CD4-positive, CD25-positive, alpha-beta regulatory T cell (primary cell): ENCODE results near the gene LGMN. TPM values are rescaled to one million over a fixed set of nuclear protein-coding genes. Genes with fewer than 3 reads are reported as not detected.
A peak's percentile ranks its signal among the peaks of the same experiment; 100 is the strongest.

Experiments used
- ATAC-seq, 2 donors: fragments of 150-1000 bp; cut with Tn5 transposase; one replicate each; pipeline ENCODE4 v1.10.0; 2021; ENCODE audit warnings: low read depth in 2 of 2, moderate number of reproducible peaks in 2 of 2, moderate library complexity in 1 of 2
- DNase-seq, 3 donors: peaks; one replicate each; pipeline versions ENCODE4 v3.0.0 to v3.0.0-alpha.2; 2012 to 2022; ENCODE audit warnings: mixed read lengths in 1 of 3
- H3K27ac ChIP-seq: one replicate; pipeline ENCODE4 v1.7.0; 2013; ENCODE audit warnings: mild to moderate bottlenecking, low read length; ENCODE audit not compliant: insufficient read depth, poor library complexity, severe bottlenecking
- H3K27me3 ChIP-seq: one replicate; pipeline ENCODE4 v1.7.0; 2013; ENCODE audit warnings: low read length; ENCODE audit not compliant: control insufficient read depth, insufficient read depth
- H3K36me3 ChIP-seq: one replicate; pipeline ENCODE4 v1.7.0; 2013; ENCODE audit warnings: mild to moderate bottlenecking, low read length, moderate library complexity; ENCODE audit not compliant: control insufficient read depth, insufficient read depth
- H3K4me1 ChIP-seq: 2 replicates; pipeline ENCODE4 v1.7.0; 2013; ENCODE audit warnings: mild to moderate bottlenecking, low read length; ENCODE audit not compliant: insufficient read depth, control insufficient read depth, poor library complexity, severe bottlenecking
- H3K4me3 ChIP-seq: one replicate; pipeline ENCODE4 v1.7.0; 2013; ENCODE audit warnings: low read depth, mild to moderate bottlenecking, low read length, moderate library complexity
- H3K9me3 ChIP-seq, 2 experiments: 1 replicate in 1 of 2; 2 replicates in 1 of 2; pipeline ENCODE4 v1.7.0; 2013; ENCODE audit warnings: low read length in 2 of 2, mild to moderate bottlenecking in 1 of 2, moderate library complexity in 1 of 2; ENCODE audit not compliant: control insufficient read depth in 2 of 2
- H3K27ac Mint-ChIP-seq, 3 donors: one replicate each; pipeline ENCODE4 v1.8.0; 2020 to 2022; ENCODE audit warnings: mild to moderate bottlenecking in 3 of 3, mixed read lengths in 3 of 3, moderate library complexity in 2 of 3
- H3K27me3 Mint-ChIP-seq: one replicate; pipeline ENCODE4 v1.8.0; 2022; ENCODE audit warnings: mild to moderate bottlenecking, mixed read lengths
- H3K36me3 Mint-ChIP-seq: one replicate; pipeline ENCODE4 v1.8.0; 2020; ENCODE audit warnings: mixed read lengths
- H3K4me1 Mint-ChIP-seq, 4 donors: one replicate each; pipeline ENCODE4 v1.8.0; 2020 to 2022; ENCODE audit warnings: mixed read lengths in 4 of 4, mild to moderate bottlenecking in 1 of 4
- H3K4me3 Mint-ChIP-seq, 4 donors: one replicate each; pipeline ENCODE4 v1.8.0; 2020 to 2022; ENCODE audit warnings: mild to moderate bottlenecking in 4 of 4, mixed read lengths in 4 of 4, moderate library complexity in 3 of 4
- H3K9me3 Mint-ChIP-seq, 7 donors: one replicate each; pipeline ENCODE4 v1.8.0; 2020 to 2022; ENCODE audit warnings: mixed read lengths in 7 of 7, mild to moderate bottlenecking in 3 of 7, moderate library complexity in 2 of 7
- polyA plus RNA-seq, 4 donors: library from polyadenylated mRNA; unstranded; fragments of 300-500 nt; fragmentation: Illumina TruSeq; gene quantifications; one replicate each; pipeline ENCODE4 v1.2.3, GENCODE V29; 2021
- total RNA-seq: library from RNA; stranded (reverse); gene quantifications from one replicate; pipeline ENCODE4 v1.2.3, GENCODE V29; 2022

Gene LGMN
- total and polyA plus RNA-seq, 5 donors from 2014 or later, result 10.9 to 34.4 (median 18.5) TPM

DNA sequence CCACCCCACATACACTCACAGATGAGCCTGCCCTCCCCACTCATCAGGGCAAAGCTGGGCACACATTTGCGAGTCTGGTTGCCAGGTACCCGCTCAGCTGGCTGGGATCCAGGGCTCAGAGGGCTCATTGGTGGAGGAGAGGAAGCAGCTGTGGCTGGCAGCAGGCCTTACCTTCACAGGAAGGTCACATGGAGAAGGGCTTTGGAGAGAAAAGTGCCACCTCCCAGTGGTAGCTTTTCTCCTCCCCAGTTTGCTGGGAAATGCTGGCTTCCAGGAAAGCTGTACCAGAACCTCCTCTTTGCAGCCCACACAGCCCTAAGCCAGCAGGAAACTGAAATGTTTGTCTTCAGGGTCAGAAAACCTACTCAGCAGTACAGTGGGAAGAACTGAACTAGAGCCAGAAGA is 55.6 kb downstream of the LGMN start:
- peaks cover 16% of the 10 kb centered on the region for H3K36me3 ChIP-seq
- DNase-seq (peak in 1 of 3 donors; percentile 27), ATAC-seq (peak; percentile 56 to 57)
- peaks cover 3% of the 10 kb centered on the region for H3K27me3 ChIP-seq
- peaks cover 0 to 37% (median 17%) of the 10 kb centered on the region in 4 donors for H3K4me1 Mint-ChIP-seq
- no peak overlapping the region for H3K27ac ChIP-seq
- peaks cover 22% of the 10 kb centered on the region for H3K27me3 Mint-ChIP-seq
- H3K4me3 ChIP-seq, result no peak overlapping the region
- no peaks in the 10 kb centered on the region for H3K9me3 ChIP-seq
- no peaks in the 10 kb centered on the region for H3K36me3 Mint-ChIP-seq
- peak overlapping the region; percentile 38 to 71 (median 70) for H3K27ac Mint-ChIP-seq
- H3K4me1 ChIP-seq, result peaks cover 14% of the 10 kb centered on the region
- peaks cover 0 to 2% (median 0%) of the 10 kb centered on the region in 7 donors for H3K9me3 Mint-ChIP-seq
- no peak overlapping the region for H3K4me3 Mint-ChIP-seq

DNA sequence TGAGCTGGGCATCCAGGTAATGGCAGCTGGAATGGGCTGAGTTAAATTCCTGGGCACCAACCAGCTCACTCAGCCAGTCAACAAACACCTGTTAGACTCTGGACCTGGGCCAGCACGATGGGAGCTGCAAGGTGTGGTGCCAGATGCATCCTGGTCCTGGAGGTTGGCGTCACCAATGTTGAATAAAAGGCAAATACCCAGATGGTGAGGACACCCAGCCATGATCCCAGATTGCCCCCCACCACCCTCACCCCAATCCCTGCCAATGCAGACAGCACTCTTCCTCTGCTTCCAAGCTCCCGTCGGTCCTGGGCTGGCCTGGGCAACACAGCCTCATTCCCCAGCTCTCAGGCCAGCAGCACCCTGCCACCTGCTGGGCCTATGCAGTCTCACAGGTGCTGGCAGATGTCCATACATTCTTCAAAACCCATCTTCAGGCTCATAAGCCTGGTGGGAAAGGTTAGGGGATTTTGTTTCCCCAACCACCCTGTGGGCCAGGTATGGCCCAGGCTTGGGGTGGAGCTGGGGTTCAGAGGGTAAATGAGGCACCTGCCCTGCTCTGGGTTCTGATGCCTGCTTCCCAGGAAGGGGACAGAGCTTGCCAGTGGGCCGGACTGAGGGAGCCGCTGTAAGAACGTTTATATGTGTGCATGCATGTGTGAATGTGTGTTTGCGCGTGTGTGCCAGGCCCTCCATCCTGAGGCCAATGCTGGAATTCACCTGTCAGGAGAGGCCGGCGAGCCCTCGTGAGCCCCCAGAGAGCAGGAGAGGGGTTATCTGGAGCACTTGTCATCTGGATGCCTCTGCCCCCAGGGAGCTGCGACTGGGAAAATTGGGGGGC is 58.0 kb downstream of the LGMN start:
- H3K27ac Mint-ChIP-seq, result peak overlapping the region in 2 of 3 donors; percentile 49 to 83
- peaks cover 0 to 32% (median 17%) of the 10 kb centered on the region in 4 donors for H3K4me1 Mint-ChIP-seq
- ATAC-seq, result no peak
- peaks cover 36% of the 10 kb centered on the region for H3K36me3 ChIP-seq
- H3K27me3 Mint-ChIP-seq, result peaks cover 5% of the 10 kb centered on the region
- H3K27me3 ChIP-seq, result no peaks in the 10 kb centered on the region
- peak in 1 of 3 donors; percentile 35 for DNase-seq
- peaks cover 12% of the 10 kb centered on the region for H3K36me3 Mint-ChIP-seq
- H3K9me3 Mint-ChIP-seq, result peaks cover 0 to 2% (median 0%) of the 10 kb centered on the region in 7 donors
- H3K27ac ChIP-seq, result no peak overlapping the region
- H3K9me3 ChIP-seq, result no peaks in the 10 kb centered on the region
- peak overlapping the region in 1 of 4 donors; percentile 18 for H3K4me3 Mint-ChIP-seq
- H3K4me1 ChIP-seq, result peaks cover 19% of the 10 kb centered on the region
- H3K4me3 ChIP-seq, result no peak overlapping the region

DNA sequence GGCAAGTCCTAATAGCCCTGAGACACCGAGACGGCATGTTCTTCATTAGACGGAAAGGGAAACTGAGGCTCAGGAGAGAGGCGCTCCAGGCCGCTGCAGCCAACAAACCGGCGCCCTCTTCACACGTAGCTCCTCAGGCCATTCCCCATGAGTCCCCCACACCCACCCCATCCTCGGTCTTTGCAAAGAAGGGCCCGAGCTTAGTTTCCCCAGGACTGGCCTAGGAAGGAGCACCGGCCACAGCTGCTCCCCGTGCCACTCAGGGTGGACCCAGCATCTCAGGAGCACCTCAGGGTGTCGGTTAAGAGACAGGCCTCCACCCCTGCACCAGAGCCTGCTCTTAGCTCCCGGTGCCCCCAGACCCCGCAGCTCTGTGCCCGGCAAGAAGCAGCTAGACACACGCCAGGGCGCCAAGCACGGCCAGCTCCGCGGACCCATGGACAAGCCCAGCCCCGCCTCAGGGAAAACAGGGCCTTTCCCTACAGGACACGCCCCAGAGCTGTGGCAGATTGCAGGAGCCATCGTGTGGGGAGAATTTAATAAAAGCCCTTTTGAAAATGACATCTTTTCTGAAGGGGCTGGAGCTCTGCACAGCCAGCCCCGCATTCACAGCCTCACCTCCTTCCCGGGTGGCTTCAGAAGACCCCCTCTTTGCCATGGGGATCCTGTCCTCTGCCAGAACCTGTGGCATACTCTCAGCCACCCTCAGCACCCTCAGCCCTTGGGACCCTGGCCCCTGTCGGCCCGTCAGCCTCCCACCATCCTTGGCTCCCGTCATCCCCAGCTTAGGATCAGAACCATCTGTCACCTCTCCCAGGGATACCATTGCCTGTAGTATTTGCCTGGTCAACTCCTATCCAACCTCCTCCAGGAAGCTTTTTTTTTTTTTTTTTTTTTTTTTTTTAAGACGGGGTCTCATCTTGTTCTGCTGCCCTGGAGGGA is 59.7 kb downstream of the LGMN start:
- no peak overlapping the region for H3K4me3 Mint-ChIP-seq
- no peak for DNase-seq
- H3K9me3 Mint-ChIP-seq, result no peaks in the 10 kb centered on the region
- Histone ChIP-seq H3K9me3 (no peaks in the 10 kb centered on the region), H3K27me3 (no peaks in the 10 kb centered on the region), H3K36me3 (peaks cover 52% of the 10 kb centered on the region), H3K27ac (no peak overlapping the region), H3K4me3 (no peak overlapping the region), H3K4me1 (peaks cover 19% of the 10 kb centered on the region)
- peaks cover 0 to 17% (median 7%) of the 10 kb centered on the region in 4 donors for H3K4me1 Mint-ChIP-seq
- no peaks in the 10 kb centered on the region for H3K27me3 Mint-ChIP-seq
- peaks cover 12% of the 10 kb centered on the region for H3K36me3 Mint-ChIP-seq
- peak overlapping the region in 1 of 3 donors; percentile 20 for H3K27ac Mint-ChIP-seq
- no peak for ATAC-seq

DNA sequence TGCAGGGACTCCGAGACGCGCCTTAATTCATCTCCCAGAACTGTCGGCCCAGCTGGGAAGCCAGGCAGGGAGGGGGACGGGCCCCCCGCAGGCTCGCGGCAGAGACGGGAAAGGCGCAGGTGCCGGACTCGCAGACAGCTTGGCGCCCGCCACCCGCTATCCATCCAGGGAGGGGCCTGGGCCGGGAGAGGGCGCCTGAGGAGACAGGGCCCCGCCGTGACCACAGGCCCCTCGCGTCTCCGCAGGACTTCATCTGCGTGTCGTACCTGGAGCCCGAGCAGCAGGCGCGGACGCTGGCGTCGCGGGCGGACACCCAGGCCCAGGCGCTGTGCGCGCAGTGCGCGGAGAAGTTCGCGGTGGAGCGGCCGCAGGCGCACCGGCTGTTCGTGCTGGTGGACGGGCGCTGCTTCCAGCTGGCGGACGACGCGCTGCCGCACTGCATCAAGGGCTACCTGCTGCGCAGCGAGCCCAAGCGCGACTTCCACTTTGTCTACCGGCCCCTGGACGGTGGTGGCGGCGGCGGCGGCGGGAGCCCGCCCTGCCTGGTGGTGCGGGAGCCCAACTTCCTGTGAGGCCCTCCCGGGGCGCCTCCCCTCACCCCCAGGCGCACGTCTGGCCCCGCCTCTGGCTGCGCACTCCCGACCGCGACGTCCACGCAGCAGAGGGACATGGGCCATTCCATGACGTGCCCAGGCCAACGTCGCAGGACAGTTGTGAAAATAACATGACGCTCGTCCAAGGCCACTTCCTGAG is 60.6 kb downstream of the LGMN start:
- H3K4me3 Mint-ChIP-seq, result no peak overlapping the region
- Histone ChIP-seq H3K36me3 (peaks cover 59% of the 10 kb centered on the region), H3K9me3 (no peaks in the 10 kb centered on the region), H3K4me1 (peaks cover 11% of the 10 kb centered on the region), H3K4me3 (no peak overlapping the region), H3K27ac (no peak overlapping the region), H3K27me3 (no peaks in the 10 kb centered on the region)
- H3K27ac Mint-ChIP-seq, result peak overlapping the region in 1 of 3 donors; percentile 20
- no peak for ATAC-seq
- no peaks in the 10 kb centered on the region for H3K27me3 Mint-ChIP-seq
- peaks cover 0 to 8% (median 3%) of the 10 kb centered on the region in 4 donors for H3K4me1 Mint-ChIP-seq
- no peaks in the 10 kb centered on the region for H3K9me3 Mint-ChIP-seq
- H3K36me3 Mint-ChIP-seq, result peaks cover 12% of the 10 kb centered on the region
- DNase-seq, result no peak

DNA sequence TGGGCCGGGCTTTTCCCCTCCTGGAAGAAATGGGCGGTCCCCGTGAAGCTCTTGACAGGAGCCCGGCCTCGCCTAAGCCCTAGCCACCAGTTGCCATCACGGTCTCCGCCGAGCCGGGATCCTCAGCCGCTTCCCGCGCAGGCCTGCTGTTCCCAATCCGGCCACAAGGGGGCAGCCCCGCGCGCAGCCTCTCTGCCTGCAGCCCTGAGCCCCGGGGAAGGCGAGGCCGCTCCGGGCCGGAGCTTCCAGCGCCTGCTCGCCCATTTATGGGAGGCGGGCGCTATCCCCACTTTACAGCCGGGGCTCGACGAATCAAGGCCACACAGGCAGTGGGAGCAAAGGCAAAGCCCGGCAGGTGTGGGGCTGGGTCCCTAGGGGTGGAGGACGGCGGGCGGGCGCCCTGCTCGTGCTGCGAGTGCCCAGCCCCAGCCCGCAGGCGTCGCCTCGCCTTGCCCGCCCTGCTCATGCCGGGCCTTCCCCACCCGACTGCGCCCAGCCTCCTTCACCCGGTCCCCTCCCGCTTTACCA is 61.5 kb downstream of the LGMN start:
- H3K4me1 ChIP-seq, result peaks cover 5% of the 10 kb centered on the region
- DNase-seq (peak; percentile 33 to 46 (median 36)), ATAC-seq (peak; percentile 48 to 62)
- H3K36me3 Mint-ChIP-seq, result peaks cover 12% of the 10 kb centered on the region
- H3K27ac ChIP-seq, result peak overlapping the region; percentile 23
- H3K27ac Mint-ChIP-seq, result peak overlapping the region in 1 of 3 donors; percentile 9
- H3K27me3 Mint-ChIP-seq, result no peaks in the 10 kb centered on the region
- peaks cover 68% of the 10 kb centered on the region for H3K36me3 ChIP-seq
- no peak overlapping the region for H3K4me3 Mint-ChIP-seq
- peaks cover 0 to 5% (median 1%) of the 10 kb centered on the region in 4 donors for H3K4me1 Mint-ChIP-seq
- no peaks in the 10 kb centered on the region for H3K9me3 ChIP-seq
- no peaks in the 10 kb centered on the region for H3K9me3 Mint-ChIP-seq
- H3K4me3 ChIP-seq, result no peak overlapping the region
- no peaks in the 10 kb centered on the region for H3K27me3 ChIP-seq

DNA sequence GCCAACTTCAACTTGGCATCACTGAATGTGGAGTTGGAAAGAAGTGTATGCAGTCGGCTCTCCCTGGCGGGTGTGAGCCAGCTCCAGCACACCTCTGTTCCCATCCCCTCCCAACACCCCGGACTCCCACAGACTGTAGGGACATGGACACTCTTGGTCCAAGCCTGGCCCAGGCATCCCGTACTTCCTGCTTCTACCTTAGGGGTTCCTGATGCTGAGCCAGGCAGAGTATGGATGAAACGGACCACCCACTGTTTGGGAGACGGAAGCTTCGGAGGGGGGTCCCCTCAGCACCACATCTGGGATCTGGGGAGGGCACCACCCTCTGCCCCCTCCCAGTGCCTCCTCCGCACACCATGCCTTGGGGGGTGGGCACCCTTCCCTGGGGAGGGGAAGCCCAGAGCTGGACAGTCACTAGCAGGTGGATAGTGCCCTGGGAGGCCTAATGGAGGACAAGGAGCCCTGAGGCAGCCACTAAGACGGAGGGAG is 62.0 kb downstream of the LGMN start:
- Mint-ChIP-seq H3K27ac (peak overlapping the region in 1 of 3 donors; percentile 52), H3K9me3 (no peaks in the 10 kb centered on the region), H3K4me1 (peaks cover 0 to 6% (median 2%) of the 10 kb centered on the region in 4 donors), H3K4me3 (no peak overlapping the region), H3K27me3 (no peaks in the 10 kb centered on the region), H3K36me3 (peaks cover 13% of the 10 kb centered on the region)
- no peaks in the 10 kb centered on the region for H3K27me3 ChIP-seq
- ATAC-seq, result no peak
- no peaks in the 10 kb centered on the region for H3K9me3 ChIP-seq
- peaks cover 72% of the 10 kb centered on the region for H3K36me3 ChIP-seq
- H3K4me1 ChIP-seq, result peaks cover 5% of the 10 kb centered on the region
- no peak overlapping the region for H3K4me3 ChIP-seq
- DNase-seq, result no peak
- H3K27ac ChIP-seq, result peak overlapping the region; percentile 23
